ENCODE measurements around the gene C1R.

The C1R gene

GRCh38 chr12:7120166-7120565 lies 27.9 kb upstream of the C1R start:
- peaks cover 0 to 4% of the 10 kb centered on the region in 2 donors for H3K36me3 ChIP-seq (ENCODE audit: control insufficient read depth in 1 of 2, insufficient read depth in 2 of 2, low read length in 2 of 2)
- H3K27me3 ChIP-seq (ENCODE audit: control insufficient read depth in 1 of 2, insufficient read depth in 2 of 2, low read length in 2 of 2): no peaks in the 10 kb centered on the region
- H3K27ac ChIP-seq (ENCODE audit: low read depth, low read length): no peak overlapping the region
- no peak overlapping the region for H3K4me3 ChIP-seq (ENCODE audit: low read depth in 1 of 2, low read length in 2 of 2)
- no peaks in the 10 kb centered on the region for H3K9me3 ChIP-seq (ENCODE audit: control insufficient read depth in 1 of 2, low read length in 2 of 2)
- H3K9ac ChIP-seq (ENCODE audit: low read depth in 1 of 2, low read length in 2 of 2): no peak overlapping the region
- H3K4me1 ChIP-seq (ENCODE audit: control insufficient read depth in 1 of 2, insufficient read depth in 2 of 2, low read length in 2 of 2): peaks cover 16 to 22% of the 10 kb centered on the region in 2 donors

GRCh38 chr12:7118881-7119280 lies 26.6 kb upstream of the C1R start:
- H3K9me3 ChIP-seq (ENCODE audit: control insufficient read depth in 1 of 2, low read length in 2 of 2): no peaks in the 10 kb centered on the region
- no peaks in the 10 kb centered on the region for H3K27me3 ChIP-seq (ENCODE audit: control insufficient read depth in 1 of 2, insufficient read depth in 2 of 2, low read length in 2 of 2)
- no peak overlapping the region for H3K9ac ChIP-seq (ENCODE audit: low read depth in 1 of 2, low read length in 2 of 2)
- H3K4me1 ChIP-seq (ENCODE audit: control insufficient read depth in 1 of 2, insufficient read depth in 2 of 2, low read length in 2 of 2): peaks cover 15 to 22% of the 10 kb centered on the region in 2 donors
- no peak overlapping the region for H3K4me3 ChIP-seq (ENCODE audit: low read depth in 1 of 2, low read length in 2 of 2)
- peaks cover 3 to 4% of the 10 kb centered on the region in 2 donors for H3K36me3 ChIP-seq (ENCODE audit: control insufficient read depth in 1 of 2, insufficient read depth in 2 of 2, low read length in 2 of 2)
- no peak overlapping the region for H3K27ac ChIP-seq (ENCODE audit: low read depth, low read length)

GRCh38 chr12:7117670-7118069 lies 25.4 kb upstream of the C1R start:
- no peaks in the 10 kb centered on the region for H3K9me3 ChIP-seq (ENCODE audit: control insufficient read depth in 1 of 2, low read length in 2 of 2)

GRCh38 chr12:7116916-7117315 lies 24.7 kb upstream of the C1R start:
- Histone ChIP-seq H3K4me3 (ENCODE audit: low read depth in 1 of 2, low read length in 2 of 2) (no peak overlapping the region), H3K27ac (ENCODE audit: low read depth, low read length) (no peak overlapping the region), H3K4me1 (ENCODE audit: control insufficient read depth in 1 of 2, insufficient read depth in 2 of 2, low read length in 2 of 2) (peaks cover 14% of the 10 kb centered on the region in 2 donors), H3K9ac (ENCODE audit: low read depth in 1 of 2, low read length in 2 of 2) (no peak overlapping the region), H3K27me3 (ENCODE audit: control insufficient read depth in 1 of 2, insufficient read depth in 2 of 2, low read length in 2 of 2) (no peaks in the 10 kb centered on the region), H3K36me3 (ENCODE audit: control insufficient read depth in 1 of 2, insufficient read depth in 2 of 2, low read length in 2 of 2) (peaks cover 3 to 4% of the 10 kb centered on the region in 2 donors), H3K9me3 (ENCODE audit: control insufficient read depth in 1 of 2, low read length in 2 of 2) (no peaks in the 10 kb centered on the region)

More at GRCh38 chr12:7117670-7118069, 25.4 kb upstream of the C1R start:
- no peak overlapping the region for H3K27ac ChIP-seq (ENCODE audit: low read depth, low read length)
- H3K36me3 ChIP-seq (ENCODE audit: control insufficient read depth in 1 of 2, insufficient read depth in 2 of 2, low read length in 2 of 2): peaks cover 3 to 4% of the 10 kb centered on the region in 2 donors
- H3K9ac ChIP-seq (ENCODE audit: low read depth in 1 of 2, low read length in 2 of 2): no peak overlapping the region
- no peak overlapping the region for H3K4me3 ChIP-seq (ENCODE audit: low read depth in 1 of 2, low read length in 2 of 2)
- H3K27me3 ChIP-seq (ENCODE audit: control insufficient read depth in 1 of 2, insufficient read depth in 2 of 2, low read length in 2 of 2): no peaks in the 10 kb centered on the region
- H3K4me1 ChIP-seq (ENCODE audit: control insufficient read depth in 1 of 2, insufficient read depth in 2 of 2, low read length in 2 of 2): peaks cover 14% of the 10 kb centered on the region in 2 donors

GRCh38 chr12:7116196-7116595 lies 24.0 kb upstream of the C1R start:
- Histone ChIP-seq H3K9me3 (ENCODE audit: control insufficient read depth in 1 of 2, low read length in 2 of 2) (no peaks in the 10 kb centered on the region), H3K9ac (ENCODE audit: low read depth in 1 of 2, low read length in 2 of 2) (no peak overlapping the region), H3K36me3 (ENCODE audit: control insufficient read depth in 1 of 2, insufficient read depth in 2 of 2, low read length in 2 of 2) (peaks cover 3 to 4% of the 10 kb centered on the region in 2 donors), H3K27me3 (ENCODE audit: control insufficient read depth in 1 of 2, insufficient read depth in 2 of 2, low read length in 2 of 2) (no peaks in the 10 kb centered on the region), H3K27ac (ENCODE audit: low read depth, low read length) (no peak overlapping the region), H3K4me3 (ENCODE audit: low read depth in 1 of 2, low read length in 2 of 2) (no peak overlapping the region), H3K4me1 (ENCODE audit: control insufficient read depth in 1 of 2, insufficient read depth in 2 of 2, low read length in 2 of 2) (peaks cover 14% of the 10 kb centered on the region in 2 donors)

GRCh38 chr12:7114851-7115250 lies 22.6 kb upstream of the C1R start:
- H3K4me3 ChIP-seq (ENCODE audit: low read depth in 1 of 2, low read length in 2 of 2): no peak overlapping the region
- no peak overlapping the region for H3K9ac ChIP-seq (ENCODE audit: low read depth in 1 of 2, low read length in 2 of 2)
- H3K27me3 ChIP-seq (ENCODE audit: control insufficient read depth in 1 of 2, insufficient read depth in 2 of 2, low read length in 2 of 2): no peaks in the 10 kb centered on the region
- H3K27ac ChIP-seq (ENCODE audit: low read depth, low read length): no peak overlapping the region
- H3K4me1 ChIP-seq (ENCODE audit: control insufficient read depth in 1 of 2, insufficient read depth in 2 of 2, low read length in 2 of 2): peaks cover 14% of the 10 kb centered on the region in 2 donors
- H3K36me3 ChIP-seq (ENCODE audit: control insufficient read depth in 1 of 2, insufficient read depth in 2 of 2, low read length in 2 of 2): peaks cover 3 to 4% of the 10 kb centered on the region in 2 donors
- no peaks in the 10 kb centered on the region for H3K9me3 ChIP-seq (ENCODE audit: control insufficient read depth in 1 of 2, low read length in 2 of 2)

- no peaks in the 10 kb centered on the region for H3K27me3 ChIP-seq (ENCODE audit: control insufficient read depth in 1 of 2, insufficient read depth in 2 of 2, low read length in 2 of 2)
Observed at GRCh38 chr12:7114008-7114407, 21.8 kb upstream of the C1R start.

GRCh38 chr12:7113389-7113871 lies 21.2 kb upstream of the C1R start:
- Histone ChIP-seq H3K27ac (ENCODE audit: low read depth, low read length) (no peak overlapping the region), H3K36me3 (ENCODE audit: control insufficient read depth in 1 of 2, insufficient read depth in 2 of 2, low read length in 2 of 2) (peaks cover 3 to 4% of the 10 kb centered on the region in 2 donors), H3K27me3 (ENCODE audit: control insufficient read depth in 1 of 2, insufficient read depth in 2 of 2, low read length in 2 of 2) (no peaks in the 10 kb centered on the region), H3K9ac (ENCODE audit: low read depth in 1 of 2, low read length in 2 of 2) (no peak overlapping the region), H3K9me3 (ENCODE audit: control insufficient read depth in 1 of 2, low read length in 2 of 2) (no peaks in the 10 kb centered on the region), H3K4me3 (ENCODE audit: low read depth in 1 of 2, low read length in 2 of 2) (no peak overlapping the region), H3K4me1 (ENCODE audit: control insufficient read depth in 1 of 2, insufficient read depth in 2 of 2, low read length in 2 of 2) (peaks cover 20% of the 10 kb centered on the region in 2 donors)

More at GRCh38 chr12:7114008-7114407, 21.8 kb upstream of the C1R start:
- H3K9ac ChIP-seq (ENCODE audit: low read depth in 1 of 2, low read length in 2 of 2): no peak overlapping the region
- H3K4me1 ChIP-seq (ENCODE audit: control insufficient read depth in 1 of 2, insufficient read depth in 2 of 2, low read length in 2 of 2): peaks cover 20 to 21% of the 10 kb centered on the region in 2 donors
- H3K27ac ChIP-seq (ENCODE audit: low read depth, low read length): no peak overlapping the region
- H3K36me3 ChIP-seq (ENCODE audit: control insufficient read depth in 1 of 2, insufficient read depth in 2 of 2, low read length in 2 of 2): peaks cover 3 to 4% of the 10 kb centered on the region in 2 donors
- H3K9me3 ChIP-seq (ENCODE audit: control insufficient read depth in 1 of 2, low read length in 2 of 2): no peaks in the 10 kb centered on the region
- H3K4me3 ChIP-seq (ENCODE audit: low read depth in 1 of 2, low read length in 2 of 2): no peak overlapping the region

GRCh38 chr12:7112041-7112440 lies 19.8 kb upstream of the C1R start:
- peaks cover 7 to 16% of the 10 kb centered on the region in 2 donors for H3K4me1 ChIP-seq (ENCODE audit: control insufficient read depth in 1 of 2, insufficient read depth in 2 of 2, low read length in 2 of 2)
- peaks cover 3 to 4% of the 10 kb centered on the region in 2 donors for H3K36me3 ChIP-seq (ENCODE audit: control insufficient read depth in 1 of 2, insufficient read depth in 2 of 2, low read length in 2 of 2)
- no peak overlapping the region for H3K9ac ChIP-seq (ENCODE audit: low read depth in 1 of 2, low read length in 2 of 2)
- no peak overlapping the region for H3K4me3 ChIP-seq (ENCODE audit: low read depth in 1 of 2, low read length in 2 of 2)
- no peaks in the 10 kb centered on the region for H3K27me3 ChIP-seq (ENCODE audit: control insufficient read depth in 1 of 2, insufficient read depth in 2 of 2, low read length in 2 of 2)
- H3K9me3 ChIP-seq (ENCODE audit: control insufficient read depth in 1 of 2, low read length in 2 of 2): no peaks in the 10 kb centered on the region
- H3K27ac ChIP-seq (ENCODE audit: low read depth, low read length): no peak overlapping the region

GRCh38 chr12:7110661-7111060 lies 18.4 kb upstream of the C1R start:
- Histone ChIP-seq H3K27ac (ENCODE audit: low read depth, low read length) (no peak overlapping the region), H3K4me3 (ENCODE audit: low read depth in 1 of 2, low read length in 2 of 2) (no peak overlapping the region), H3K4me1 (ENCODE audit: control insufficient read depth in 1 of 2, insufficient read depth in 2 of 2, low read length in 2 of 2) (peaks cover 6 to 14% of the 10 kb centered on the region in 2 donors), H3K27me3 (ENCODE audit: control insufficient read depth in 1 of 2, insufficient read depth in 2 of 2, low read length in 2 of 2) (no peaks in the 10 kb centered on the region), H3K9ac (ENCODE audit: low read depth in 1 of 2, low read length in 2 of 2) (no peak overlapping the region), H3K36me3 (ENCODE audit: control insufficient read depth in 1 of 2, insufficient read depth in 2 of 2, low read length in 2 of 2) (peaks cover 0 to 3% of the 10 kb centered on the region in 2 donors), H3K9me3 (ENCODE audit: control insufficient read depth in 1 of 2, low read length in 2 of 2) (peaks cover 0 to 2% of the 10 kb centered on the region in 2 donors)

All from duodenal mucosa (tissue), 2 donors.